Heart left ventricle (tissue), 16 donors: ENCODE measurements around the gene ZNF575. TPM values are rescaled to one million over a fixed set of nuclear protein-coding genes. Genes with fewer than 3 reads are reported as not detected.

Source experiments
- ATAC-seq, 4 donors: fragments of 200-7000 bp; cut with Tn5 transposase; one replicate each; pipeline ENCODE4 v1.9.1; 2020 to 2022; ENCODE audit warnings: moderate library complexity in 4 of 4, mild to moderate bottlenecking in 3 of 4, moderate number of reproducible peaks in 1 of 4
- DNase-seq, 5 donors: peaks; one replicate each; pipeline ENCODE4 v3.0.0-alpha.2; 2020
- H3K27ac ChIP-seq, 12 donors: fragments of 200-600 bp; sonication (generic) in 4 of 12; one replicate each; pipeline versions ENCODE4 v1.5.0 to v1.8.0; 2016 to 2022; ENCODE audit warnings: mild to moderate bottlenecking in 2 of 12
- H3K27me3 ChIP-seq, 9 donors: fragments of 200-600 bp; sonication (generic) in 2 of 9; one replicate each; pipeline versions ENCODE4 v1.5.1 to v1.8.0; 2016 to 2022; ENCODE audit warnings: mild to moderate bottlenecking in 3 of 9
- H3K36me3 ChIP-seq, 9 donors: fragments of 200-600 bp; sonication (generic) in 2 of 9; one replicate each; pipeline versions ENCODE4 v1.5.0 to v1.8.0; 2018 to 2022; ENCODE audit warnings: mild to moderate bottlenecking in 2 of 9
- H3K4me1 ChIP-seq, 12 donors: fragments of 200-600 bp; sonication (generic) in 4 of 12; one replicate each; pipeline versions ENCODE4 v1.5.0 to v1.8.0; 2016 to 2022; ENCODE audit warnings: mild to moderate bottlenecking in 3 of 12
- H3K4me3 ChIP-seq, 12 donors: fragments of 200-600 bp; sonication (generic) in 4 of 12; one replicate each; pipeline versions ENCODE4 v1.5.0 to v1.8.0; 2017 to 2022; ENCODE audit warnings: mild to moderate bottlenecking in 9 of 12, moderate library complexity in 4 of 12
- H3K9me3 ChIP-seq, 12 donors: fragments of 200-600 bp; sonication (generic) in 4 of 12; one replicate each; pipeline versions ENCODE4 v1.5.0 to v1.8.0; 2016 to 2022; ENCODE audit warnings: mild to moderate bottlenecking in 1 of 12
- POLR2A ChIP-seq, 2 donors: fragments of 450-650 bp; IDR thresholded peaks; one replicate each; pipeline ENCODE4 v1.6.1; 2017; ENCODE audit warnings: antibody characterized with exemption in 2 of 2, mild to moderate bottlenecking in 2 of 2, moderate library complexity in 2 of 2
- WGBS, 4 donors: extraction: QIAGEN DNeasy Blood & Tissue Kit in 2 of 4; methylation state at CpG; one replicate each; pipeline versions ENCODE4 v1.1.5 to v1.1.7; 2013 to 2018; 5-methylcytosine and 5-hydroxymethylcytosine counted together
- intact Hi-C, 10 donors: fragments of 100-400 bp; cut with DNase I; formaldehyde crosslinking; loops; one replicate each; pipeline versions ENCODE4 v1.11.1 to v1.14.2; 2022
- polyA plus RNA-seq, 2 donors: library from polyadenylated mRNA; stranded (reverse); fragments of 200-250 nt; gene quantifications; one replicate each; pipeline ENCODE4 v1.2.3, GENCODE V29; 2013
- total RNA-seq, 9 donors: library from RNA; depleted of rRNA in 2 of 9; stranded (reverse); fragments of >200 nt in 2 of 9; fragmentation: NEBNext Ultra II Directional in 3 of 9; extraction: Animal tissue kit (Norgen Biotek cat#: 25700) in 3 of 9; gene quantifications; one replicate each; pipeline versions ENCODE4 v1.1.0 to v1.2.4, GENCODE V29; 2016 to 2023
- TF ChIP-seq, protein P1 (sequence below), 12 donors: fragments of 200-600 bp; sonication (generic) in 4 of 12; IDR thresholded peaks; one replicate each; pipeline versions ENCODE4 v1.5.0 to v1.8.0; 2018 to 2022; ENCODE audit warnings: antibody characterized with exemption in 12 of 12, mild to moderate bottlenecking in 5 of 12
- donor health status: ischemic (EF 13 %, LVEDD 7.1; RV severe dilation, severe dysfunction).
- donor health status: healthy with polysubstance abuse.
- donor health status: DM: no; HTN: yes; CAD: no.
- donor health status: DM: no; HTN: no; CAD: no.
- donor health status: ischemic (EF 25% LVEDD 6.9; RV normal size, moderate dysfunction).
- donor health status: ischemic (EF 25% LVEDD 5.7; RV mildly dilated, moderate dysfunction).
- donor health status: healthy.
- donor health status: DM: yes; HTN: yes; CAD: no.
- donor health status: ischemic (EF 35%, LVEDD 5.7; RV mildly dilated, moderate dysfunction).
- donor health status: nonischemic (EF 11% LVEDD 7.7; RV severe dilation, severe dysfunction).
- donor health status: DM: yes; HTN: yes; CAD: no.
- donor health status: PGD.
- donor health status: ischemic (EF 29% LVEDD 5.4; RV normal size, mild dysfunction).
- donor health status: nonischemic (EF 23%, LVEDD 6.1; RV moderate dilation, normal function).

The ZNF575 gene
- total and polyA plus RNA-seq, 11 donors: 0.38 to 1.9 (median 1.2) TPM; not detected in 2

DNA sequence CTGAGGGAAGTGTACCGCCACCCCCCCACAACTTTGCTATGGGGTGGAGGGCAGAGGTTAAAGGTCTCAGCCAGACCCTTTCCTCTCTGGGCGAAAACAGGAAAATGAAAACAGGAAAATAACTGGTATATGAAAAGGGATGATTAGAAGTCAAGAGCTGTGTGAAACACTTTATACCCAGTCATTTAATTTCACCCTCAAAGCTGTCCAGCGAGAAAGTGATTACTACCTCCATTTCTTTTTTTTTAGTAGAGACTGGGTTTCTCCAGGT, 27.9 kb upstream of the ZNF575 start:
- WGBS, 4 donors: 85 to 91% (median 90%) methylated on average over 3 of the region's 3 CpGs
- H3K4me3 ChIP-seq: peak overlapping the region in 4 of 12 donors; percentile 72 to 90 (median 82)
- intact Hi-C loops: loop anchor here in 1 of 10 donors (2.0 kb wide), 1 partner anchor 42 kb away; no protein-coding TSS in a partner anchor

DNA sequence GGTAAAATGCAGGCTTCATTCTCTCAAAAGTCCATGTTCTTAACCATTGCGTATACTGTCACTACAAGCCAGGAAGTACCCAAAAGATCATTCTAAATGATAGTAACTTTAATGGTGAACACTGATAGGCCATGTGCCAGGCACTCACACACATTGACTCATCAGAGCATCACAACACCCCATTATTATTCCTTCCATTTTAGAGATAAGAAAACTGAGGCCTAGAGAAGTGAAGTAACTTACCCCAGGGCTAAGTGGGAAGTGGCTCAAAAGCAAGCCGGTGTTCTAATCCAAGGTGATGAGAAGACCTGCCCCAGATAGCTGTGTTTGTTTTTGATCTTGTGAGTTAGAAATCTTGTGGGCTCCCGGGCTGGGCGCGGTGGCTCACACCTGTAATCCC, 27.0 kb upstream of the ZNF575 start:
- intact Hi-C loops: loop anchor here in 1 of 10 donors (2.0 kb wide), 1 partner anchor 43 kb away; no protein-coding TSS in a partner anchor

More for the DNA sequence above, 27.9 kb upstream of the ZNF575 start:
- no peak for DNase-seq
- H3K27me3 ChIP-seq: no peaks in the 10 kb centered on the region
- no peak for TF ChIP-seq POLR2A (IDR thresholded peaks at IDR 0.05)
- TF ChIP-seq, protein P1, sequence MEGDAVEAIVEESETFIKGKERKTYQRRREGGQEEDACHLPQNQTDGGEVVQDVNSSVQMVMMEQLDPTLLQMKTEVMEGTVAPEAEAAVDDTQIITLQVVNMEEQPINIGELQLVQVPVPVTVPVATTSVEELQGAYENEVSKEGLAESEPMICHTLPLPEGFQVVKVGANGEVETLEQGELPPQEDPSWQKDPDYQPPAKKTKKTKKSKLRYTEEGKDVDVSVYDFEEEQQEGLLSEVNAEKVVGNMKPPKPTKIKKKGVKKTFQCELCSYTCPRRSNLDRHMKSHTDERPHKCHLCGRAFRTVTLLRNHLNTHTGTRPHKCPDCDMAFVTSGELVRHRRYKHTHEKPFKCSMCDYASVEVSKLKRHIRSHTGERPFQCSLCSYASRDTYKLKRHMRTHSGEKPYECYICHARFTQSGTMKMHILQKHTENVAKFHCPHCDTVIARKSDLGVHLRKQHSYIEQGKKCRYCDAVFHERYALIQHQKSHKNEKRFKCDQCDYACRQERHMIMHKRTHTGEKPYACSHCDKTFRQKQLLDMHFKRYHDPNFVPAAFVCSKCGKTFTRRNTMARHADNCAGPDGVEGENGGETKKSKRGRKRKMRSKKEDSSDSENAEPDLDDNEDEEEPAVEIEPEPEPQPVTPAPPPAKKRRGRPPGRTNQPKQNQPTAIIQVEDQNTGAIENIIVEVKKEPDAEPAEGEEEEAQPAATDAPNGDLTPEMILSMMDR (IDR thresholded peaks at IDR 0.05): no peak
- H3K27ac ChIP-seq: peak overlapping the region in 5 of 12 donors; percentile 77 to 97 (median 91)
- ATAC-seq: no peak
- peaks cover 0 to 25% (median 11%) of the 10 kb centered on the region in 12 donors for H3K4me1 ChIP-seq
- no peaks in the 10 kb centered on the region for H3K9me3 ChIP-seq
- peaks cover 0 to 30% (median 14%) of the 10 kb centered on the region in 9 donors for H3K36me3 ChIP-seq

DNA sequence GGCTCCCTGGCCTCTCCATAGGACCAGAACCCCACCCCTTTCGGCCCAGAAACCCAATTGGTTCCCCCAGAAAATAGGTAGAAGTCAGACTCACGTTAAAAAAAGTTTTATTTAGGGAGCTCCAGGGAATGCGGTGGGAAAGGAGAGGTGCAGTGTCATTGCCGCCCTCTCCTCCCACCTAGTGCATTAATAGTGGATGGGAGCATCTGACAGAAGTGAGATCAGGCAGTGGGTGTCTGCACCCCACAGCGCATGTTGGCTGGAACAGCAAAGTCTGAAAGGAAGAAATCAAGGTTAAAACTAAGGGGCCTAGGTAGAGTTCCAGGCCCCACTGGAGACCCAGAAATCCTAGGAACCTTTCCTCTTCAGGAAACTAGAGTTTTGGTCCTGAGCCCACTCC, 26.4 kb upstream of the ZNF575 start:
- Histone ChIP-seq H3K9me3 (no peaks in the 10 kb centered on the region), H3K4me1 (peaks cover 0 to 24% (median 11%) of the 10 kb centered on the region in 12 donors), H3K4me3 (no peak overlapping the region), H3K27ac (no peak overlapping the region), H3K27me3 (no peaks in the 10 kb centered on the region), H3K36me3 (peaks cover 0 to 38% (median 24%) of the 10 kb centered on the region in 9 donors)
- DNase-seq: no peak
- ATAC-seq: no peak
- intact Hi-C loops: no loop called here
- 89 to 91% (median 90%) methylated on average over 5 of the region's 5 CpGs for WGBS, 4 donors
- TF ChIP-seq POLR2A (IDR thresholded peaks at IDR 0.05): no peak
- TF ChIP-seq, protein P1 (IDR thresholded peaks at IDR 0.05): no peak

More for the DNA sequence above, 27.0 kb upstream of the ZNF575 start:
- H3K4me1 ChIP-seq: peaks cover 0 to 25% (median 11%) of the 10 kb centered on the region in 12 donors
- no peak overlapping the region for H3K4me3 ChIP-seq
- DNase-seq (no peak), ATAC-seq (no peak)
- H3K36me3 ChIP-seq: peaks cover 0 to 32% (median 19%) of the 10 kb centered on the region in 9 donors
- no peak overlapping the region for H3K27ac ChIP-seq
- H3K9me3 ChIP-seq: no peaks in the 10 kb centered on the region
- H3K27me3 ChIP-seq: no peaks in the 10 kb centered on the region
- WGBS, 4 donors: 94 to 98% (median 95%) methylated on average over 5 of the region's 5 CpGs
- TF ChIP-seq POLR2A (IDR thresholded peaks at IDR 0.05): no peak
- TF ChIP-seq, protein P1 (IDR thresholded peaks at IDR 0.05): no peak

DNA sequence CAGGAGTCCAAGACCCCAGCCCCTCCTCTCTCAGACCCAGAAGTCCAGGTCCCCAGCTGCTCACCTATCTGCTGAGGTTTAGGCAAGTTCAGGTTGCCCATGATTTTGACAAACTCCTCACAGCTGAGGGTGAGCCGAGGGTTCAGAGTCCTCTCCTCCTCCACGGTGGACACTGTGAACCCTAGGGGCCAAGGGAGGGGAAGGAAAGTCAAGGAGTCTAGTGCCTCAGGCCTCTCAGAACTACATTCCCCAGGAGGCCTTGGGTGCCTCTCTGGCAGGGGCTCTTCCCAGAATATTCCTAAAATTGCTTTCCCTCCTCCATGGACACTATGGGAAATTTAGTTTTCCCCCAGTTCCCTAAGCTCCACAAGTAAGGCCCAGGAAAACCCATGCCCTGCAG, 25.1 kb upstream of the ZNF575 start:
- Histone ChIP-seq H3K27me3 (no peaks in the 10 kb centered on the region), H3K4me1 (peaks cover 0 to 16% (median 7%) of the 10 kb centered on the region in 12 donors), H3K36me3 (peaks cover 0 to 38% (median 24%) of the 10 kb centered on the region in 9 donors), H3K9me3 (no peaks in the 10 kb centered on the region), H3K27ac (no peak overlapping the region), H3K4me3 (no peak overlapping the region)
- no peak for TF ChIP-seq POLR2A (IDR thresholded peaks at IDR 0.05)
- TF ChIP-seq, protein P1 (IDR thresholded peaks at IDR 0.05): no peak
- ATAC-seq (no peak), DNase-seq (no peak)
- 82 to 100% (median 91%) methylated on average over 2 of the region's 2 CpGs for WGBS, 4 donors
- intact Hi-C loops: no loop called here
